IPS-20b (cell line): ENCODE measurements around the gene LHFPL4.
"Not testable (repeated sequence)": the region's sequence is repeated elsewhere in the genome, so short reads cannot be mapped to it uniquely, and the experiment has no call there.

Experiments
- H3K27ac ChIP-seq: one replicate; pipeline ENCODE4 v1.5.1; 2013; ENCODE audit warnings: low read length
- H3K27me3 ChIP-seq: 2 replicates; pipeline ENCODE4 v1.6.1; 2013; ENCODE audit warnings: mild to moderate bottlenecking, low read length, inconsistent platforms; ENCODE audit not compliant: insufficient read depth
- H3K36me3 ChIP-seq: 2 replicates; pipeline ENCODE4 v1.6.1; 2013; ENCODE audit warnings: low read depth, mild to moderate bottlenecking, inconsistent platforms, low read length, moderate library complexity; ENCODE audit not compliant: insufficient read depth
- H3K4me1 ChIP-seq: 2 replicates; pipeline ENCODE4 v1.6.1; 2013; ENCODE audit warnings: mild to moderate bottlenecking, control low read depth, inconsistent platforms, low read length, moderate library complexity; ENCODE audit not compliant: insufficient read depth
- H3K4me3 ChIP-seq: 2 replicates; pipeline ENCODE4 v1.5.1; 2013; ENCODE audit warnings: mild to moderate bottlenecking, low read length, inconsistent platforms
- H3K9ac ChIP-seq: 2 replicates; pipeline ENCODE4 v1.6.1; 2013; ENCODE audit warnings: low read depth, mild to moderate bottlenecking, inconsistent platforms, low read length, moderate library complexity
- H3K9me3 ChIP-seq: 2 replicates; pipeline ENCODE4 v1.6.1; 2013; ENCODE audit warnings: mild to moderate bottlenecking, low read depth, low read length, inconsistent platforms; ENCODE audit not compliant: insufficient read depth

Gene LHFPL4

DNA sequence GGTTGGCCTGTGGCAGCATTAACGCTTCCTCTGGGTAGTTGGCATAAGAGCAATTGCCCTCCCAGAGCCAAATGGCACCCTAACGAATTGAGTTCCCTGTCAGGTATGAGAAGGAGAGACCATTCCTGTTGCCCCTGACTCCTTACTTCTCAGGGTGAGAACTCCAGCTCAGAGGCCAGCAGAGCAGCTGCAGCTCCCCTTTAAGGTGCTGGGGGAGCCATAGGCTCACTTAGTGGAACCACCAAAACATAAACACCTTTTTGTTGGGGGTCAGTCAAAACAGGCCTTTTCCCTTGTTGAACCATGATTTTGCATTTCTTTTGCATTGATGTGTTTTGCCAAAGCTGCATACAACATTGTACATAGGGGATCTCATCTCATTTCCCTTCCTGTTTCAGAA is 28.1 kb upstream of the LHFPL4 start:
- Histone ChIP-seq H3K4me3 (peak overlapping the region; percentile 39; the same call in 1 of the 2 replicates), H3K9me3 (0 out of 2 replicates have a peak, but pooled peaks cover 3% of the 10 kb centered on the region), H3K9ac (peak overlapping the region; percentile 12; the same call in 1 of the 2 replicates)

DNA sequence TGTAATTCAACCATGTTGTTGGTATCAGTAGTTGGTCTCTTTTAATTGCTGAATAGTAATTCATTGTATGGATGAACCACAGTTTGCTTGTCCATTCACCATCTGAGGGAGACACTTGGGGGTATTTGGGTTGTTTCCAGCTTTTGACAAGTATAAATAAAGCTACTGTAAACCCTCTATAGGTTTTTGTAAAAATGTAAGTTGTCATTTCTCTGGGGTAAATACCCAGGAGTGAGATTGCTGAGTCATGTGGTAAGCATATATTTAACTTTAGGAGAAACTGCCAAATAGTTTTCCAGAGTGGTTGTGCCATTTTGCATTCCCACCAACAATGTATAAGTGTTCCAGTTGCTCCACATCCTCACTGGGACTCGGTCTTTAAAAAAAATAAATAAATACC is 15.4 kb upstream of the LHFPL4 start:
- Histone ChIP-seq H3K27me3 (peaks cover 4% of the 10 kb centered on the region; the same call in 1 of the 2 replicates), H3K9ac (no peak overlapping the region), H3K4me1 (no peaks in the 10 kb centered on the region), H3K9me3 (peaks cover 20% of the 10 kb centered on the region), H3K27ac (no peak overlapping the region), H3K36me3 (no peaks in the 10 kb centered on the region), H3K4me3 (no peak overlapping the region)

More for the DNA sequence above, 28.1 kb upstream of the LHFPL4 start:
- Histone ChIP-seq H3K27ac (peak overlapping the region; percentile 48), H3K36me3 (no peaks in the 10 kb centered on the region), H3K27me3 (no peaks in the 10 kb centered on the region), H3K4me1 (peaks cover 14% of the 10 kb centered on the region)

DNA sequence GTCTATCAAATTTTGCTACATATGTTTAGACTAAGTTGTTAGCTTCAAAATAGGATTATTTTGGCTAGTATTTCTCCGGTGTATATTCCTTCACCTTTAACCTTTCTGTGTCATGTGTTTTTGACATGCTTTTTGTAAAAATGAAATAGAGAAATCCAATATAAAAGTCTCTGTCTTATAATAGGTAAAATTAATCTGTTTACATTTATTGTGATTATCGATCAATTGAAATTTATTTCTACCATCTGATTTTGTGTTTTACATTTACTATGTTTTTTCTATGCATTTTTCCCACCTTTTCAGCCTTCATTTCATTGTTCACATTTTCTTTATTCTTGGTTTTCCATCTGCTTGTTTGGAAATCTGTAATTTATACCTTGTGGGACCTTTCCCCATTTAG is 11.7 kb upstream of the LHFPL4 start:
- H3K9ac ChIP-seq: no peak overlapping the region
- no peak overlapping the region for H3K4me3 ChIP-seq
- no peaks in the 10 kb centered on the region for H3K36me3 ChIP-seq
- H3K27me3 ChIP-seq: no peaks in the 10 kb centered on the region
- H3K9me3 ChIP-seq: peaks cover 23% of the 10 kb centered on the region
- no peak overlapping the region for H3K27ac ChIP-seq
- no peaks in the 10 kb centered on the region for H3K4me1 ChIP-seq

DNA sequence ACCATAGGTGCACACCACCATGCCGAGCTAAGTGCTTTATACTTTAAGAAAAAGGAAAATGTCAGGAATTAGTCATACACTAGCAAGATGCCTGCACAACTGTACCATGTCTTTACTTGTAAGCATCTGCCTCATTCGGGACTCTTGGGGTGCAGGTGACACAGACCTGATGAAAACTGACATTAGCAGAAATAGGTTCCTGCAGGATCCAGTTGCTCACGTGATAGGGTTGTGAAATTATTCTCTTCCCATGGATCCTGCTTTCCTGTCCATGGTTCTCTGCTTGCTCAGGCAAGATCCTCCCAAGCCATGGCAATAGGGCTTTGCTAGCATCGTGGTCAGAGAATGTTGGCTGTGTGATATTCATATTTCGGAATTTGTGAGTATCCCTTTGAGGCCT is 10.2 kb upstream of the LHFPL4 start:
- Histone ChIP-seq H3K27me3 (no peaks in the 10 kb centered on the region), H3K9me3 (peaks cover 19% of the 10 kb centered on the region), H3K4me3 (no peak overlapping the region), H3K36me3 (no peaks in the 10 kb centered on the region), H3K9ac (no peak overlapping the region), H3K27ac (no peak overlapping the region), H3K4me1 (no peaks in the 10 kb centered on the region)

DNA sequence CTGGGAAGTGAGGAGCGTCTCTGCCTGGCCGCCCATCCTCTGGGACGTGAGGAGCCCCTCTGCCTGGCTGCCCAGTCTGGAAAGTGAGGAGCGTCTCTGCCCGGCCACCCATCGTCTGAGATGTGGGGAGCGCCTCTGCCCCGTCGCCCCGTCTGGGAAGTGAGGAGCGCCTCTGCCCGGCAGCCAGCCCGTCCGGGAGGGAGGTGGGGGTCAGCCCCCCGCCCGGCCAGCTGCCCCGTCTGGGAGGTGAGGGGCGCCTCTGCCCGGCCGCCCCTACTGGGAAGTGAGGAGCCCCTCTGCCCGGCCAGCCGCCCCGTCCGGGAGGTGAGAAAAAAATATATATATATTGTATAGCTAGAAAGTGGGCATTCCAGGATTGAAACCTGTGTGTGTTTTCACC is 6.4 kb upstream of the LHFPL4 start:
- H3K36me3 ChIP-seq, H3K27ac ChIP-seq, H3K9me3 ChIP-seq, H3K4me1 ChIP-seq, H3K4me3 ChIP-seq, H3K9ac ChIP-seq: not testable (repeated sequence)
- peaks cover 12% of the 10 kb centered on the region for H3K27me3 ChIP-seq

DNA sequence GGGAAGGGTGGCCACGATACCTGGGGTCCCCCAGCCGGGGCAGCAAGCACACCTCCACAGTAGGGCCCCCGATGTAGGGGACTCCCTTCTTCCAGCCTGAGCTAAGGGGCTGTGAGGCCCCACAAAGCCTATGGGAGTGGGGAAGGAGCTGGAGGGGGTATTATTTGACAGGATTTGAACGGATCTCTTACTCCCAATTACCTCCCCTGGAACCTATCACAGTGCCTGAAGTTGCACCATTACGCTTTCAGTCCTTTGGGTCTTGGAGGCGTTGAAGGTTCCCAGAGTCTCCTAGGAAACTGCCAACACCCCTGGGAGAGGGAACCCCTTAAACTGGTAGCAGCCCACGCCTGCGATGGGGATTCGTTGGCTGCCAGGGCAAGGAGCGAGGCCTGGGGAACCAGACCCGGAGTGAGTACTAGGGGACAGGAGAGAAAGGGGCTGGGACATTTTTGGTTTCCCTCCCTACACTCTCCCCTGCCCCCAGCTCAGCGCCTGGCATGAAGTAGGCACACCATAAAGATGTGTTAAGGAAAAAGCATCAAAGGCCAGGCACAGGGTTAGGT is 409 bp upstream of the LHFPL4 start:
- Histone ChIP-seq H3K36me3 (no peaks in the 10 kb centered on the region), H3K4me3 (peak overlapping the region; percentile 75), H3K9ac (peak overlapping the region; percentile 45; the same call in 1 of the 2 replicates), H3K4me1 (peaks cover 20% of the 10 kb centered on the region), H3K27me3 (peaks cover 42% of the 10 kb centered on the region), H3K9me3 (no peaks in the 10 kb centered on the region), H3K27ac (no peak overlapping the region)

DNA sequence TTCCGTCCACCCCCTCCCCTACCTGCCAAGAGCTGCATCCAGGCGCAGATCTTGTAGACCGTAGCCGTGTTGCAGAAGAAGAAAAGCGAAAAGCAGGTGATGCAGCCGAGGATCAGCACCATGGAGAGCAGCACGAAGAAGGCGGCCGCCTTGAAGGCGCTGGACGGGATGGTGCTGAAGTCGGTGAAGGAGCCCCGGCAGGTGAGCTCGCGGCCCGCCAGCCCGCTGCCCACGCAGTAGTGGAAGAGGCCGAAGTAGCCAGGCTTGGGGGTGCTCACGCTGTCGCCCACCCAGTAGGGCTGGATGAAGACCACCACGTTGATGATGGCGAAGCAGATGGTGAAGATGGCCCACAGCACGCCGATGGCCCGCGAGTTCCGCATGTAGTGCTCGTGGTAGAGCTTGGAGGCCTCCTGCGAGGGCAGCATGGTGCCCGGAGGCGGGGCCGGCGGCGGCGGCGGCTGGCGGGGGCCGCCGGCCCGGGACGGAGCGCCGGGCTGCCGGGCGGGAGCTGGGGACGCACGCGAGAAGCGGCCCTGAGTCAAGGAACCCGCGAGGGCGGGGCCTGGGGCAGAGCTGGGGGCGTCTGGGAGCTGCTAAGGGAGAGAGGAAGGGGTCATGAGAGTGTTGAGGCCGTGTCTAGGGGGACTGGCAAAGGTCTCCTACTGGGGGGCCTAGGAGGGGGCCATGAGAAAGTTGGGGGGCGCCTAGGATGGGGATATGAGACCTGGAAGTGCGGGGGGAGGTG is 1.2 kb downstream of the LHFPL4 start:
- H3K27me3 ChIP-seq: peaks cover 42% of the 10 kb centered on the region
- no peak overlapping the region for H3K27ac ChIP-seq
- H3K4me3 ChIP-seq: peak overlapping the region; percentile 75
- H3K9me3 ChIP-seq: no peaks in the 10 kb centered on the region
- H3K4me1 ChIP-seq: peaks cover 20% of the 10 kb centered on the region
- peaks cover 4% of the 10 kb centered on the region; the same call in 1 of the 2 replicates for H3K36me3 ChIP-seq
- H3K9ac ChIP-seq: no peak overlapping the region

DNA sequence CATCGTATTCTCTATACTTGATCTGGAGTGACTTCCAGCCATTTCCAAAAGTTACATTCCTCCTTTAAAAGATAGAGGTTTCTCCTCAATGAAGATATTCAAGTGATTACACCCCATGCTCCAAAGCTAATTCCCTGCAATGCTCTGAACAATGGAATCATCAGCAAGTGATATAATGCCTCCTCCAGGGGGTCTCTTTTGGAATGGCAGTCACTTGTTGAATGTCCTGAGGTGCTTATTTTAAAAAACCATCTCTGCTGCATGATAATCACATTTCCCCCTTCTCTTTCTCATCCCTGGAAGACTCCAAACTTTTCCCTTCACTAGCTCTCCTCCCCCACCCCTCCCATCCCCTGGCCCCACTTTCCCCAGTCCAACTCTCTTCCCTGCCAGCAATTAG is 2.6 kb downstream of the LHFPL4 start:
- H3K36me3 ChIP-seq: peaks cover 4% of the 10 kb centered on the region; the same call in 1 of the 2 replicates
- H3K4me3 ChIP-seq: peak overlapping the region; percentile 75; the same call in 1 of the 2 replicates
- H3K4me1 ChIP-seq: peaks cover 20% of the 10 kb centered on the region
- H3K27me3 ChIP-seq: peaks cover 39% of the 10 kb centered on the region
- H3K27ac ChIP-seq: no peak overlapping the region
- no peaks in the 10 kb centered on the region for H3K9me3 ChIP-seq
- no peak overlapping the region for H3K9ac ChIP-seq

DNA sequence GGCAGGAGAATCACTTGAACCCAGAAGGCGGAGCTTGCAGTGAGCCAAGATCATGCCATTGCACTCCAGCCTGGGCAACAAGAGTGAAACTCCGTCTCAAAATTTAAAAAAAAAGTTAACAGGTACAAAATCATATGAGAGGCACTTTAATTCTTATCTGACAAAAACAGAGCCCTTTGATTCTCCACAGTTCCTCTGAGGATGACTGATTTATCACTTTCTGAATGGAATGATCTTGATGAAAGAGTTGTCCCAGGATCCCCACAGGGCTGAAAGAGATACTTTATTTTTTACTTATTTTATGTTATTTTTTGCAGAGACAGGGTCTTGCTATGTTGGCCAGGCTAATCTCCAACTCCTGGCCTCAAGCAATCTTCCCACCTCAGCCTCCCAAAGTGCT is 4.0 kb downstream of the LHFPL4 start:
- H3K9ac ChIP-seq: no peak overlapping the region
- no peaks in the 10 kb centered on the region for H3K9me3 ChIP-seq
- no peak overlapping the region for H3K27ac ChIP-seq
- peaks cover 20% of the 10 kb centered on the region for H3K4me1 ChIP-seq
- H3K27me3 ChIP-seq: peaks cover 25% of the 10 kb centered on the region
- peaks cover 4% of the 10 kb centered on the region; the same call in 1 of the 2 replicates for H3K36me3 ChIP-seq
- H3K4me3 ChIP-seq: no peak overlapping the region

DNA sequence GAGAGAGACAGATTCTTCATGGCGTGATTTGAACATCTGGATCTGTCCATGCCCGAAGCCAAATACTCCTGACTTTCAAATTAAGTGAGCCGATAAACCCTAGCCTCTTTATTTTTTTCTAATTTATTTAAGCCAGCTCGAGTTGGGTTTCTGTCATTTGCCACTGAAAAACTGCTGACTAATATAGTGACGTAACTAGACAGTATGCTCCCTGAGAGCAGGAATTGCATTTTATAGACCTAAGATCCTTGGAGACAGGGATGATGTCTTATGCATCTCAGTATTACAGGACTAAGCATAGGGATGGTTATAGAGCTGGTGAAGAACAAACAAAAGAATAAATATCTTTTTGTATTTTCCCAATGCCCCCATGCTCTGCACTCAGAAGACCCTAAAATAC is 4.6 kb downstream of the LHFPL4 start:
- H3K27me3 ChIP-seq: peaks cover 19% of the 10 kb centered on the region
- peaks cover 20% of the 10 kb centered on the region for H3K4me1 ChIP-seq
- H3K4me3 ChIP-seq: no peak overlapping the region
- H3K9me3 ChIP-seq: no peaks in the 10 kb centered on the region
- H3K9ac ChIP-seq: no peak overlapping the region
- peaks cover 4% of the 10 kb centered on the region; the same call in 1 of the 2 replicates for H3K36me3 ChIP-seq
- no peak overlapping the region for H3K27ac ChIP-seq

DNA sequence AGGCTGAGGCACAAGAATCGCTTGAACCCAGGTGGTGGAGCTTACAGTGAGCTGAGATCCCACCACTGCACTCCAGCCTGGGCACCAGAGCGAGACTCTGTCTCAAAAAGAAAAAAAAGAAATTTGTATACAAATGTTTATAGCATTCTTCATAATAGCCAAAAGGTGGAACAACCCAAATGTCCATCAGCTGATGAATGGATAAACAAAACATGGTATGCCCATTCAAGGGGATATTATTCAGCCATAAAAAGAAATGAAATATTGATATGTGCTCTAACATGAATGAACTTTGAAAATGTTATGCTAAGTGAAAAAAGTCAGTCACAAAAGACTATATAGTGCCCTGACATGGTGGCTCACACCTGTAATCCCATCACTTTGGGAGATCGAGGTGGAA is 11.4 kb downstream of the LHFPL4 start:
- Histone ChIP-seq H3K9me3 (no peaks in the 10 kb centered on the region), H3K9ac (no peak overlapping the region), H3K4me1 (no peaks in the 10 kb centered on the region), H3K4me3 (no peak overlapping the region), H3K27ac (no peak overlapping the region), H3K27me3 (no peaks in the 10 kb centered on the region), H3K36me3 (no peaks in the 10 kb centered on the region)

DNA sequence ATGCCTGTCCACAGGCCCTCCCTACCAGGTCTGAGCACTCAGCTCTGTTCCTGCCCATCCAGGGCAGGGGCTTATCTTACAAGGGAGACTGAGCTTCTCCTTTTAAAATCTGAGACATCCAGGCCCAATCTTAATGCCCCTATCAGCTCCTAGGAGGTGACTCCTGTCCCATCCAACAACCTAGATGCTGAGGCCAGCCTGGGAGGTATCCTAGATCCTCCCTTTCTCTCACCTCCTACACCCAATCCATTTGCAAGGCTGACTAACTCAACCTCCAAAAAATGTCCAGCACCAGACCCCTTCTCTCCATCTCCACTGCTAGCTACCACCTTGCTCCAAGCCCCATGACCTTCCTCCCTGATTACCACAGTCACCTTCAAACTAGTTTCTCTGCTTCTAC is 17.4 kb downstream of the LHFPL4 start:
- Histone ChIP-seq H3K27ac (no peak overlapping the region), H3K9ac (no peak overlapping the region), H3K4me1 (no peaks in the 10 kb centered on the region), H3K9me3 (no peaks in the 10 kb centered on the region), H3K27me3 (no peaks in the 10 kb centered on the region), H3K4me3 (no peak overlapping the region), H3K36me3 (no peaks in the 10 kb centered on the region)
